OCI-LY3 (cell line): ENCODE results near the gene SULT4A1.

Source experiments
- EZH2phosphoT487 ChIP-seq: fragments of 200-600 bp; shearing (Covaris generic); IDR thresholded peaks from 2 replicates; pipeline ENCODE4 v1.6.1; 2018; ENCODE audit warnings: antibody characterized with exemption, mixed run types, low read depth
- TF ChIP-seq, protein P1 (sequence below): fragments of 200-600, 300-600 bp; sonication (generic); IDR thresholded peaks from 2 replicates; pipeline ENCODE4 v1.5.1; 2014; ENCODE audit warnings: antibody characterized with exemption, low read length, low read depth

DNA sequence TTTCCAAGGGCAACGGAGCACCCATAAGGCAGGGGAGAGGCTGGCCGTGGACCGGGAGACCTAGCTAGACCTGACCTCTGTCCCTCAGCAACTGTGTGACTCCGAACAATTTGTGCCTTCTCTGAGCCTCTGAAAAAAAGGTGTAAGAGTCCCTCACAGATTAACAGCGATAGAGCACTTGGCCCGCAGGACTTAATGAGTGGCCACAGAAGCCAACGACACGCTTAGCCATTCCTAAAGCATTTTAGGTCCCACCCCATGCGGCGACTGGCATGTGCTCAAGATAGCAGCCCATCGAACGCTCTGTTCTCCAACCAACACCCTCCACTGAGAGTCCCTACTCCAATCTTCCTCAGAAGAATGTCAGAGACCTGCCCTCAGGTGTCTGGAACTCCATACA, 1.5 kb downstream of the SULT4A1 start:
- TF ChIP-seq, protein P1, sequence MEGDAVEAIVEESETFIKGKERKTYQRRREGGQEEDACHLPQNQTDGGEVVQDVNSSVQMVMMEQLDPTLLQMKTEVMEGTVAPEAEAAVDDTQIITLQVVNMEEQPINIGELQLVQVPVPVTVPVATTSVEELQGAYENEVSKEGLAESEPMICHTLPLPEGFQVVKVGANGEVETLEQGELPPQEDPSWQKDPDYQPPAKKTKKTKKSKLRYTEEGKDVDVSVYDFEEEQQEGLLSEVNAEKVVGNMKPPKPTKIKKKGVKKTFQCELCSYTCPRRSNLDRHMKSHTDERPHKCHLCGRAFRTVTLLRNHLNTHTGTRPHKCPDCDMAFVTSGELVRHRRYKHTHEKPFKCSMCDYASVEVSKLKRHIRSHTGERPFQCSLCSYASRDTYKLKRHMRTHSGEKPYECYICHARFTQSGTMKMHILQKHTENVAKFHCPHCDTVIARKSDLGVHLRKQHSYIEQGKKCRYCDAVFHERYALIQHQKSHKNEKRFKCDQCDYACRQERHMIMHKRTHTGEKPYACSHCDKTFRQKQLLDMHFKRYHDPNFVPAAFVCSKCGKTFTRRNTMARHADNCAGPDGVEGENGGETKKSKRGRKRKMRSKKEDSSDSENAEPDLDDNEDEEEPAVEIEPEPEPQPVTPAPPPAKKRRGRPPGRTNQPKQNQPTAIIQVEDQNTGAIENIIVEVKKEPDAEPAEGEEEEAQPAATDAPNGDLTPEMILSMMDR, result no peak
- no peak for TF ChIP-seq EZH2phosphoT487
